ENCODE results near the gene NGEF.

NGEF gene

DNA sequence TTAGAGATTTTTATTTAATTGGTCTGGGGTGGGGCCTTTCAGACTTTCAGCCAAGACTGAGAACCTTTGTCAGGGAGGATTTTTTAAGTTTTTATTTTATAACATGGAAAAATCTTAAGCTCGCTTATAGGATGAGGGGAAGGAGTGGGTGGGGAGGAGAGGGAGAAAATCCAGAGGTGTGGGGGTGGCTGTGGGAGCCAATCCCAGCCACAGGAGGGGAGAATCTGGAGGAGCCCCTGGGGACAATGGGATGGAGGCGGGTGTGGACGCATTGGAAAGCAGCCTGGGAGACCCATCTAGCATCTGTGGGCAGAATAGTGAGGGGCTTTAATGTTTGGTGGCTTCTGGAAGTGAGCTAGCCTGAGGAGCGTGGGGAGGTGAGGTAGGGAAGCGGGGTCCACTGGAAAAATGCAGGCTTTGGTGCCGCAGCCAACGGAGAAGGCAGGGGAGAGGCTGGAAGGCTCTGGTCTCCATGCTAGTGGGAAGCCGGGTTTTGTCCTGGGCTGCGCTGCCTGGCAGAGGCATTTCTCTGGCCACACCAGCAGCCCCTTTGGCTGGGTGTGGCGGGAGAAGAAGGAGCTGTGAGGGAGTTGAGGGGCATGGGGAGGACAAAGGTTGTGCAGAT is 35.6 kb upstream of the NGEF start:
- TF ChIP-seq, protein P1, sequence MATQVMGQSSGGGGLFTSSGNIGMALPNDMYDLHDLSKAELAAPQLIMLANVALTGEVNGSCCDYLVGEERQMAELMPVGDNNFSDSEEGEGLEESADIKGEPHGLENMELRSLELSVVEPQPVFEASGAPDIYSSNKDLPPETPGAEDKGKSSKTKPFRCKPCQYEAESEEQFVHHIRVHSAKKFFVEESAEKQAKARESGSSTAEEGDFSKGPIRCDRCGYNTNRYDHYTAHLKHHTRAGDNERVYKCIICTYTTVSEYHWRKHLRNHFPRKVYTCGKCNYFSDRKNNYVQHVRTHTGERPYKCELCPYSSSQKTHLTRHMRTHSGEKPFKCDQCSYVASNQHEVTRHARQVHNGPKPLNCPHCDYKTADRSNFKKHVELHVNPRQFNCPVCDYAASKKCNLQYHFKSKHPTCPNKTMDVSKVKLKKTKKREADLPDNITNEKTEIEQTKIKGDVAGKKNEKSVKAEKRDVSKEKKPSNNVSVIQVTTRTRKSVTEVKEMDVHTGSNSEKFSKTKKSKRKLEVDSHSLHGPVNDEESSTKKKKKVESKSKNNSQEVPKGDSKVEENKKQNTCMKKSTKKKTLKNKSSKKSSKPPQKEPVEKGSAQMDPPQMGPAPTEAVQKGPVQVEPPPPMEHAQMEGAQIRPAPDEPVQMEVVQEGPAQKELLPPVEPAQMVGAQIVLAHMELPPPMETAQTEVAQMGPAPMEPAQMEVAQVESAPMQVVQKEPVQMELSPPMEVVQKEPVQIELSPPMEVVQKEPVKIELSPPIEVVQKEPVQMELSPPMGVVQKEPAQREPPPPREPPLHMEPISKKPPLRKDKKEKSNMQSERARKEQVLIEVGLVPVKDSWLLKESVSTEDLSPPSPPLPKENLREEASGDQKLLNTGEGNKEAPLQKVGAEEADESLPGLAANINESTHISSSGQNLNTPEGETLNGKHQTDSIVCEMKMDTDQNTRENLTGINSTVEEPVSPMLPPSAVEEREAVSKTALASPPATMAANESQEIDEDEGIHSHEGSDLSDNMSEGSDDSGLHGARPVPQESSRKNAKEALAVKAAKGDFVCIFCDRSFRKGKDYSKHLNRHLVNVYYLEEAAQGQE (IDR thresholded peaks at IDR 0.05; ENCODE audit: insufficient read depth in 1 of 2, low read depth in 2 of 2, low read length in 2 of 2): no peak
- TF ChIP-seq TAF1 (IDR thresholded peaks at IDR 0.05; ENCODE audit: borderline replicate concordance, insufficient read depth, low read length) (no peak), POLR2AphosphoS5 (IDR thresholded peaks at IDR 0.05; ENCODE audit: low read depth, low read length) (no peak), FOXP2 (optimal IDR thresholded peaks at IDR 0.05; ENCODE audit: borderline replicate concordance, extremely low read depth, extremely low read length, insufficient read depth) (no peak), SIN3A (IDR thresholded peaks at IDR 0.05; ENCODE audit: borderline replicate concordance, insufficient read depth, low read length) (no peak)

DNA sequence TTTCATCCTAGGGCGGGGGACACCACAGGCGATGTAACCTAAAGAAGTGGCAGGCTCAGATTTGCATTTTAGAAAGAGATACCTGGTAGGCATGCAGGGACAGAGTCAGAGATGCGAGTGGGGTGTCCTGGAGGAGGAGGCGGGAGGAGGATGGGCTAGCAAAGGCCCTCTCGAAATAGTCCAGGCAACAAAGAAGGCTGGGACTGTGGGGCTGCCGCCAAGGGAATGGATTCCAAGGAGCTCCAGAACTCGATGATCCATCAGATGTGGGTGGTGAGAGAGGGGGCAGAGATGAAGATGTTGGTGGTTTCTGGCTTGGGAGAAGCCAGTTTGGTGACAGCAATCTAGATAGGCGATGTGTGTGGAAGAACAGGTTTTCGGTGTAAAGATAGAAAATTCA is 34.6 kb upstream of the NGEF start:
- TF ChIP-seq SIN3A (IDR thresholded peaks at IDR 0.05; ENCODE audit: borderline replicate concordance, insufficient read depth, low read length): no peak
- no peak for TF ChIP-seq POLR2AphosphoS5 (IDR thresholded peaks at IDR 0.05; ENCODE audit: low read depth, low read length)
- TF ChIP-seq, protein P1 (IDR thresholded peaks at IDR 0.05; ENCODE audit: insufficient read depth in 1 of 2, low read depth in 2 of 2, low read length in 2 of 2): no peak
- TF ChIP-seq TAF1 (IDR thresholded peaks at IDR 0.05; ENCODE audit: borderline replicate concordance, insufficient read depth, low read length): no peak

DNA sequence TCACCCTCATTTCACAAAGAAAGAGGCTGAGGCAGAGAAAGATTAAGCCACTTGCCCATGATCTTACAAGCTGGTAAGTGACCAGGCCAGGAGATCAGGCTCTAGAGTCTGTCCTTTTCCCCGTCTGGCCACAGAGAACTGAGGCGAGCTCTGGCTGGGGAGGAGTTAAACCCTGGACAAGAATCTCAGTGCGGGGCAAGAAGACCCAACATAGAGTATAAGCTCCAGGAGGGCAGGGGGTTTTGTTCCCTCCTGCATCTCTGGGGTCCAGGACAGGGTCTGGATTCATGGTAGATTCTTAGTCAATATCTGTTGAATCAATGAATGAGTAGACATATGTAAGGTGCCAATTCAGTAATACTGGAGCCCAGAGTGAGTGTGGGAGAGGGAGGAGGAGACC is 34.1 kb upstream of the NGEF start:
- TF ChIP-seq FOXP2 (optimal IDR thresholded peaks at IDR 0.05; ENCODE audit: borderline replicate concordance, extremely low read depth, extremely low read length, insufficient read depth) (no peak), SIN3A (IDR thresholded peaks at IDR 0.05; ENCODE audit: borderline replicate concordance, insufficient read depth, low read length) (no peak), TAF1 (IDR thresholded peaks at IDR 0.05; ENCODE audit: borderline replicate concordance, insufficient read depth, low read length) (no peak), POLR2AphosphoS5 (IDR thresholded peaks at IDR 0.05; ENCODE audit: low read depth, low read length) (no peak)
- TF ChIP-seq, protein P1 (IDR thresholded peaks at IDR 0.05; ENCODE audit: insufficient read depth in 1 of 2, low read depth in 2 of 2, low read length in 2 of 2): no peak

DNA sequence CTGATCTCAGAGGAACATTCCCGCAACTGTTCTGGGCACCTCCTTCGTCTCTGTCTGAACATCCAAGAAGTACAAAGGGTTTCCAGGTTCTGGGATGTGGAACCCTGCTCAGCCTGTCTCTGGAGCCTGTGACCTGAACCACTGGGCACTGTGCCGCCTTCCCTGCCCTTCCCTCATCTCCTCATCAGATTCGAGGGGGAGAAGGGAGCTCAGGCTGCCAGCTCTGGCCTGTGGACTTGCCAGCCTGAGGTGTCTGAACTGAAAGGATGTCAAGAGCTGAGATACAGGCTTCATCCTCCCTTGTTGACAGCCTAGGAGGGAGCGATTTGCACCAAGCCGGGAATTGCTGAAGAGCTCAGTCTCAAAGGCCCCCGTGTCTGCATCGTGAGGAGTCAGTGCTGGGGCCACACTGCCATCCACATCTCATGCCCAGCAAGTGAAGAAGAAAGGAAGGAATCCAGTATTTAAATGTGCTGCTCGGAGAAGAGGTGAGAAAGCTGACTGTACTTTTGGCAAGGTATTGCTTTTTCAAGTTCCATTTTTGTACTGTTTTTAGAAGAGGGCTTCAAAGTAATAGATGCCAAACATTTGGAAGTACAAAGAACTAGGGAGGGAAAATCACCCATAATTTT is 32.0 kb upstream of the NGEF start:
- TF ChIP-seq TAF1 (IDR thresholded peaks at IDR 0.05; ENCODE audit: borderline replicate concordance, insufficient read depth, low read length): no peak
- TF ChIP-seq, protein P1 (IDR thresholded peaks at IDR 0.05; ENCODE audit: insufficient read depth in 1 of 2, low read depth in 2 of 2, low read length in 2 of 2): no peak
- TF ChIP-seq FOXP2 (optimal IDR thresholded peaks at IDR 0.05; ENCODE audit: borderline replicate concordance, extremely low read depth, extremely low read length, insufficient read depth): no peak
- no peak for TF ChIP-seq SIN3A (IDR thresholded peaks at IDR 0.05; ENCODE audit: borderline replicate concordance, insufficient read depth, low read length)
